Neural crest cell (in vitro differentiated cells): ENCODE data around the gene P2RX2. TPM values are rescaled to one million over a fixed set of nuclear protein-coding genes. Genes with fewer than 3 reads are reported as not detected.
A peak's percentile ranks its signal among the peaks of the same experiment; 100 is the strongest.

ENCODE experiments used
- DNase-seq: peaks from one replicate; pipeline ENCODE4 v3.0.0; 2021; ENCODE audit warnings: low read depth, mixed read lengths, low spot score
- H3K27ac Mint-ChIP-seq: one replicate; pipeline ENCODE4 v1.8.0; 2021; ENCODE audit warnings: mild to moderate bottlenecking, mixed read lengths; ENCODE audit not compliant: unreplicated experiment
- H3K27me3 Mint-ChIP-seq: 2 replicates; pipeline ENCODE4 v1.8.0; 2021; ENCODE audit warnings: low read depth, mild to moderate bottlenecking, mixed read lengths
- H3K36me3 Mint-ChIP-seq: 2 replicates; pipeline ENCODE4 v1.8.0; 2021; ENCODE audit warnings: low read depth, mild to moderate bottlenecking, mixed read lengths
- H3K4me1 Mint-ChIP-seq: 2 replicates; pipeline ENCODE4 v1.8.0; 2021; ENCODE audit warnings: mixed read lengths
- H3K4me3 Mint-ChIP-seq: one replicate; pipeline ENCODE4 v1.8.0; 2021; ENCODE audit warnings: mild to moderate bottlenecking, mixed read lengths
- H3K9me3 Mint-ChIP-seq: 2 replicates; pipeline ENCODE4 v1.8.0; 2021; ENCODE audit warnings: mixed read lengths
- total RNA-seq: library from RNA; stranded (reverse); gene quantifications from 2 replicates; pipeline ENCODE4 v1.2.1, GENCODE V29; 2021
- TF ChIP-seq, protein P1 (sequence below): fragments of 200-600 bp; sonication (generic); conservative IDR thresholded peaks from 2 replicates; pipeline ENCODE4 v1.5.0; 2021; ENCODE audit warnings: antibody characterized with exemption, mild to moderate bottlenecking

Gene P2RX2
- total RNA-seq, 1 donor from 2014 or later = not detected

DNA sequence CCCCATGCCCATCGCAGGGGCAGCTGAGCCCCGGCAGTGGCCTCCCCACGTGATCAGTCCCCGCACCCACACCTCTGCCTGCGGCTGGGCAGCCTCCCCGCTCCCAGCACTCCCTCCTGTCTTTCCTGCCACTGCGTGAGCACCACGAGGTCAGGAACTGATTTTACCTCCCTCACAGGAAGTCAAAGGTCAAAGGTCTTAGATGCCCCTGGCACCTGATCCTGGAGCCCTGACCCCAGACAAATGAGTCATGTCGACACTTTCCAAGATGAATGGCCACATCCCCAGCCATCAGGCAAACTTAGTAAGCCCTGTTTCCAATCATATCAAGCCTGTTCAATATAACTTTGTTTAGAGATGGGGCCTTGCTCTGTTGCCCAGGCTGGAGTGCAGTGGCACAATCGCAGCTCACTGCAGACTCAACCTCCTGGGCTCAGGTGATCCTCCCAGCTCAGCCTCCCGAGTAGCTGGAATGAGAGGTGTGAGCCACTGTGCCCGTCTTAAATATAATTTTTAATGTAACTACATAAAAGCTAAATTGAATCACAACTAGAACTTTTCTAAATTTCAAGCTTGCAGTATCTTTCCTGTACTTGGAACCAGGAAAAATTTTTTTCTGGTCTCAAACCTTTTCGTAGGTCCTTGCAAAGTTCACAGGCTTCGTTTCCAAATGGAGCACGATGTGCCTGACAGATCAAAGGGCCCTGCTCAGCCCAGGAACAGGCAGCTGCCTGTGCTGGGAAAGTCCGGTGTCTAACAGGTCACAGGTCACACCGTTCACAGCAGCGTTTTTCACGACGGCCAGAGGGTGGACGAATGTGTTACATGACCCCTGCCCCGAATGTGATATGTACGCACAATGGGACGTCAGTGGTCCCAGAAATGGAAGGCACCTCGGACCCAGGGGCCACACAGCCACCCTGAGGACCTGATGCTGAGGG, 10.1 kb upstream of the P2RX2 start:
- Mint-ChIP-seq H3K36me3 (no peaks in the 10 kb centered on the region), H3K27me3 (peaks cover 25% of the 10 kb centered on the region), H3K9me3 (no peaks in the 10 kb centered on the region), H3K4me3 (peak overlapping the region; percentile 66), H3K4me1 (peaks cover 38% of the 10 kb centered on the region), H3K27ac (no peak overlapping the region)
- TF ChIP-seq, protein P1, sequence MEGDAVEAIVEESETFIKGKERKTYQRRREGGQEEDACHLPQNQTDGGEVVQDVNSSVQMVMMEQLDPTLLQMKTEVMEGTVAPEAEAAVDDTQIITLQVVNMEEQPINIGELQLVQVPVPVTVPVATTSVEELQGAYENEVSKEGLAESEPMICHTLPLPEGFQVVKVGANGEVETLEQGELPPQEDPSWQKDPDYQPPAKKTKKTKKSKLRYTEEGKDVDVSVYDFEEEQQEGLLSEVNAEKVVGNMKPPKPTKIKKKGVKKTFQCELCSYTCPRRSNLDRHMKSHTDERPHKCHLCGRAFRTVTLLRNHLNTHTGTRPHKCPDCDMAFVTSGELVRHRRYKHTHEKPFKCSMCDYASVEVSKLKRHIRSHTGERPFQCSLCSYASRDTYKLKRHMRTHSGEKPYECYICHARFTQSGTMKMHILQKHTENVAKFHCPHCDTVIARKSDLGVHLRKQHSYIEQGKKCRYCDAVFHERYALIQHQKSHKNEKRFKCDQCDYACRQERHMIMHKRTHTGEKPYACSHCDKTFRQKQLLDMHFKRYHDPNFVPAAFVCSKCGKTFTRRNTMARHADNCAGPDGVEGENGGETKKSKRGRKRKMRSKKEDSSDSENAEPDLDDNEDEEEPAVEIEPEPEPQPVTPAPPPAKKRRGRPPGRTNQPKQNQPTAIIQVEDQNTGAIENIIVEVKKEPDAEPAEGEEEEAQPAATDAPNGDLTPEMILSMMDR = no peak
- DNase-seq = no peak

DNA sequence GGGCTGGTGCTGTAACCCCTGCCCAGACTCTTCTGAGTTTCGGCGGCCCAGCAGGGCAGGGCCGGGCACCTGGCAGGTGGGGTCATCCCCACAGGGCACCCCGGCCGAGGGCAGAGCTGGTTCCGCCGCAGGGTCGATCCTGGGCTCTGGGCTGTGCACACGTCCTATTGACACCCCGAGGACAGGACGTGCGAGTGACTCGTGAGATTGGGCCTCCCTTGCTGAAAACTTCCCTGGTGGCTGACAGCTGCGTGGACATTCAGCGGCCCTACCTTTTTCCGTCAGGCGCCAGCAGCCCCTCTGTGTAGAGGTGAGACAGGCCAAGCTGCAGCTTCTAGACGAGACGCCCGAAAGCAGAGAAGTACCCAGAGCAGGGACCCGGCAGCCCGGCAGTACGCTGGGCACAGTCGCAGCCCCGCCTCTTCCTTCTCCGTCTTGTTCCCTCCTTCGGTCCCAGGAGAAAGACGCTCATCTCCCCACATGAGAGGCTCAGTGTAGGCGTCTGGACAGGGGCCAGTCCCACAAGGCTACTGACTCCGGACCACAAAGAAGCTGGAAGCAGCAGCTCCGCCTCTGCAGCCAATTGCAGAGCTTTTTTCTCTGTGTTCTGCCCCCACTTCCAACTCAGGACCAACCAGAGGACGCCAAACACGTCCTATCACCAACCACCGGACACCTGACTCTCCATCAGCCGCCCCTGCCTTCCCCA, 8.4 kb upstream of the P2RX2 start, which contains the start of gene LRCOL1:
Gene LRCOL1, minus strand, starts transcription at position 532 of the 709 bp plus-strand sequence. CDS start 4,331 bp downstream, outside the sequence.
- DNase-seq = no peak
- Mint-ChIP-seq H3K4me1 (peaks cover 43% of the 10 kb centered on the region), H3K4me3 (peak within 1 kb of the TSS; percentile 53), H3K9me3 (no peaks in the 10 kb centered on the region), H3K27me3 (peaks cover 36% of the 10 kb centered on the region), H3K36me3 (peaks cover 2% of the 10 kb centered on the region), H3K27ac (no peak within 1 kb of the TSS)
- TF ChIP-seq, protein P1 = no peak

- H3K4me1 Mint-ChIP-seq = peaks cover 43% of the 10 kb centered on the region
- no peak overlapping the region for H3K27ac Mint-ChIP-seq
- no peak for DNase-seq
- peaks cover 44% of the 10 kb centered on the region for H3K27me3 Mint-ChIP-seq
- H3K4me3 Mint-ChIP-seq = no peak overlapping the region
- TF ChIP-seq, protein P1 = no peak
- no peaks in the 10 kb centered on the region for H3K9me3 Mint-ChIP-seq
- peaks cover 2% of the 10 kb centered on the region for H3K36me3 Mint-ChIP-seq
These were observed 7.5 kb upstream of the P2RX2 start for GRCh38 chr12:132610866-132611602.

GRCh38 chr12:132611620-132612019, 7.0 kb upstream of the P2RX2 start:
- Mint-ChIP-seq H3K27me3 (peaks cover 49% of the 10 kb centered on the region), H3K4me1 (peaks cover 39% of the 10 kb centered on the region), H3K9me3 (no peaks in the 10 kb centered on the region), H3K4me3 (no peak overlapping the region), H3K27ac (no peak overlapping the region), H3K36me3 (peaks cover 2% of the 10 kb centered on the region)
- TF ChIP-seq, protein P1 = no peak
- no peak for DNase-seq

- H3K27ac Mint-ChIP-seq = no peak overlapping the region
- H3K9me3 Mint-ChIP-seq = no peaks in the 10 kb centered on the region
- peaks cover 23% of the 10 kb centered on the region for H3K4me1 Mint-ChIP-seq
- no peak for DNase-seq
- TF ChIP-seq, protein P1 = no peak
- H3K27me3 Mint-ChIP-seq = peaks cover 55% of the 10 kb centered on the region
- peaks cover 5% of the 10 kb centered on the region for H3K36me3 Mint-ChIP-seq
- peak overlapping the region; percentile 12 for H3K4me3 Mint-ChIP-seq
These were observed 4.5 kb upstream of the P2RX2 start for GRCh38 chr12:132614029-132614428.
